Esophagus muscularis mucosa (tissue), 4 donors: ENCODE data around the gene NDUFS7. TPM values are rescaled to one million over a fixed set of nuclear protein-coding genes. Genes with fewer than 3 reads are reported as not detected.

Experiments
- DNase-seq: peaks from one replicate; pipeline ENCODE4 v3.0.0-alpha.2; 2017; ENCODE audit errors: extremely low spot score
- H3K27ac ChIP-seq, 4 donors: fragments of 200-600 bp; sonication (generic); replicated peaks in 1 of 4; 1 replicate in 3 of 4; 2 replicates in 1 of 4; pipeline ENCODE4 v1.5.1; 2016 to 2019; ENCODE audit warnings: mild to moderate bottlenecking in 1 of 4
- H3K27me3 ChIP-seq, 4 donors: fragments of 200-600 bp; sonication (generic); one replicate each; pipeline versions ENCODE4 v1.5.1 to v1.6.0; 2016 to 2019
- H3K36me3 ChIP-seq, 4 donors: fragments of 200-600 bp; sonication (generic); one replicate each; pipeline ENCODE4 v1.5.1; 2016 to 2019
- H3K4me1 ChIP-seq, 4 donors: fragments of 200-600 bp; sonication (generic); one replicate each; pipeline ENCODE4 v1.5.1; 2016 to 2019
- H3K4me3 ChIP-seq, 4 donors: fragments of 200-600 bp; sonication (generic); 1 replicate in 2 of 4; 2 replicates in 2 of 4; pipeline ENCODE4 v1.5.1; 2016 to 2019; ENCODE audit warnings: mild to moderate bottlenecking in 4 of 4, moderate library complexity in 1 of 4
- H3K9me3 ChIP-seq, 4 donors: fragments of 200-600 bp; sonication (generic); 1 replicate in 3 of 4; 2 replicates in 1 of 4; pipeline ENCODE4 v1.5.1; 2016 to 2019
- CTCF ChIP-seq, 3 experiments: fragments of 200-600 bp in 2 of 3; fragments of 450-650 bp in 1 of 3; sonication (generic) in 2 of 3; IDR thresholded peaks; one replicate each; pipeline ENCODE4 v1.5.1; 2017 to 2019; ENCODE audit warnings: antibody characterized with exemption in 3 of 3, mild to moderate bottlenecking in 2 of 3, moderate library complexity in 1 of 3
- EP300 ChIP-seq: sonication (generic); formaldehyde crosslinking; IDR thresholded peaks from one replicate; pipeline ENCODE4 v1.6.1; 2017; ENCODE audit warnings: antibody characterized with exemption
- POLR2A ChIP-seq: fragments of 450-650 bp; IDR thresholded peaks from one replicate; pipeline ENCODE4 v1.6.1; 2017; ENCODE audit warnings: antibody characterized with exemption, moderate library complexity, mild to moderate bottlenecking, low read depth
- POLR2AphosphoS5 ChIP-seq, 2 donors: sonication (generic); formaldehyde crosslinking; IDR thresholded peaks; one replicate each; pipeline ENCODE4 v1.6.1; 2017; ENCODE audit warnings: antibody characterized with exemption in 2 of 2
- WGBS: methylation state at CpG from one replicate; pipeline ENCODE4 v1.1.5; 2018; 5-methylcytosine and 5-hydroxymethylcytosine counted together
- intact Hi-C: fragments of 100-400 bp; cut with DNase I; formaldehyde crosslinking; loops from one replicate; pipeline ENCODE4 v1.15.1; 2023
- total RNA-seq, 4 donors: library from RNA; depleted of rRNA; stranded (reverse); fragments of >200 nt; gene quantifications; one replicate each; pipeline versions ENCODE4 v1.1.0 to v1.2.1, GENCODE V29; 2016

Gene NDUFS7
- total RNA-seq, 4 donors from 2014 or later: 85.6 to 110 (median 89.4) TPM

- Histone ChIP-seq H3K9me3 (no peaks in the 10 kb centered on the region), H3K4me1 (peaks cover 13 to 22% (median 18%) of the 10 kb centered on the region in 4 donors), H3K4me3 (no peak overlapping the region), H3K27me3 (no peaks in the 10 kb centered on the region), H3K36me3 (peaks cover 33 to 85% (median 77%) of the 10 kb centered on the region in 4 donors), H3K27ac (peak overlapping the region; percentile 70 to 81 (median 74))
- WGBS: 66% methylated on average over 16 of the region's 22 CpGs
- intact Hi-C loops: no loop called here
- peak; percentile 31 to 45 for TF ChIP-seq POLR2AphosphoS5 (IDR thresholded peaks at IDR 0.05)
- no peak for TF ChIP-seq CTCF (IDR thresholded peaks at IDR 0.05)
- no peak for TF ChIP-seq POLR2A
- no peak for DNase-seq
These were observed 10.0 kb upstream of the NDUFS7 start for GRCh38 chr19:1373534-1374249.

- Histone ChIP-seq H3K9me3 (no peaks in the 10 kb centered on the region), H3K4me1 (peaks cover 13 to 22% (median 18%) of the 10 kb centered on the region in 4 donors), H3K27me3 (no peaks in the 10 kb centered on the region), H3K4me3 (no peak overlapping the region), H3K27ac (peak overlapping the region; percentile 70 to 81 (median 74)), H3K36me3 (peaks cover 31 to 80% (median 73%) of the 10 kb centered on the region in 4 donors)
- WGBS: 84% methylated on average over 12 of the region's 12 CpGs
- no peak for TF ChIP-seq POLR2AphosphoS5 (IDR thresholded peaks at IDR 0.05)
- TF ChIP-seq POLR2A: no peak
- TF ChIP-seq CTCF (IDR thresholded peaks at IDR 0.05): no peak
- TF ChIP-seq EP300: no peak
- intact Hi-C loops: no loop called here
- DNase-seq: no peak
These were observed 9.5 kb upstream of the NDUFS7 start for GRCh38 chr19:1374250-1374577.

GRCh38 chr19:1376415-1376805, 7.3 kb upstream of the NDUFS7 start:
- 92% methylated on average over 17 of the region's 17 CpGs for WGBS
- Histone ChIP-seq H3K27ac (no peak overlapping the region), H3K36me3 (peaks cover 11 to 58% (median 51%) of the 10 kb centered on the region in 4 donors), H3K27me3 (no peaks in the 10 kb centered on the region), H3K4me3 (no peak overlapping the region), H3K9me3 (no peaks in the 10 kb centered on the region), H3K4me1 (peaks cover 14 to 28% (median 21%) of the 10 kb centered on the region in 4 donors)
- DNase-seq: no peak
- TF ChIP-seq CTCF (IDR thresholded peaks at IDR 0.05) (no peak), POLR2AphosphoS5 (IDR thresholded peaks at IDR 0.05) (no peak), POLR2A (no peak), EP300 (no peak)
- intact Hi-C loops: no loop called here

- Histone ChIP-seq H3K4me1 (peaks cover 16 to 32% (median 24%) of the 10 kb centered on the region in 4 donors), H3K36me3 (peaks cover 10 to 51% (median 42%) of the 10 kb centered on the region in 4 donors), H3K4me3 (no peak overlapping the region), H3K9me3 (no peaks in the 10 kb centered on the region), H3K27ac (no peak overlapping the region), H3K27me3 (no peaks in the 10 kb centered on the region)
- WGBS: 95% methylated on average over 18 of the region's 43 CpGs
- no peak for DNase-seq
- TF ChIP-seq POLR2AphosphoS5 (IDR thresholded peaks at IDR 0.05): no peak
- TF ChIP-seq CTCF (IDR thresholded peaks at IDR 0.05): no peak
- no peak for TF ChIP-seq EP300
- TF ChIP-seq POLR2A: no peak
- intact Hi-C loops: no loop called here
These were observed 6.3 kb upstream of the NDUFS7 start for GRCh38 chr19:1377176-1377964.
